EH (cell line): ENCODE measurements around the gene CFAP46.

ENCODE experiments used
- DNase-seq: peaks from one replicate; pipeline ENCODE4 v3.0.0-alpha.2; 2015; ENCODE audit warnings: low read depth

The CFAP46 gene

DNA sequence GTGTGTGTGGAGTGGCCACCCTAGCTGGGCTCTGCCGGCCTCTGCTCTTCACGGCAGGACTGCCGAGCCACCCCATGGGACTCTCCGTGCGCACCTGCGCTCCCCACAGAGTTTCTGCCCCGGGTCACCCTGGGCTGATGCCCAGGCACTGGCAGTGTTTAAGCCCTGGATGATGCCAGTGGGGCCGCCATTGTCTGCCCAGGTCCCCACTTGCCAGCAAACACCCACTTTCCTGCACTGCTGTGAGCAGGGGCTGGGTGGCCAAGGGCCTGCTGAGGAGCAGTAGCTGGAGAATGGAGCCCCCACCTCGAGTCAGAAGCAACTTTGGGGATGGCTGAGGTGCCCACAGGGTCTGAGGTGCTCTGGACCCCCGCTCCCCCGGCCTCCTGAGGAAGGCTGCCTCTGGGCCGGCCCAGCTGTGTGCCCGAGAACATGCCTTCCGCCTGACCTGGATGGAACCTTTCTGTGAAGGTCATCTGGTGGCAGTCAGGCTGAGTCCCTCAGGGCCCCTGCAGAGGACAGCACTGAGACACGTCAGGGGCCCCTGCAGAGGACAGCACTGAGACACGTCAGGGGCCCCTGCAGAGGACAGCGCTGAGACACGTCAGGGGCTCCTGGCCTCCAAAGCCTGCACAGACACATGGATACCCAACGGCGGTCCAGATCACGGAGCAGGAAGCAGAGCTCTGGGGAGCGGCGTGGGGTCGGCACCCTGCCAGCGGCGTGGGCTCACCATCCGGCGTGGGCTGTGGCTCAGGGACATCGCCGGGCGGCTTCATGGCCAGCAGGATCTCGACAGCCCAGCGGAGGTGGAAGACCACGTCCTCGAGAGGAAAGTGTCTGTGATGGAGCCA lies 62.0 kb downstream of the CFAP46 start:
- no peak for DNase-seq

DNA sequence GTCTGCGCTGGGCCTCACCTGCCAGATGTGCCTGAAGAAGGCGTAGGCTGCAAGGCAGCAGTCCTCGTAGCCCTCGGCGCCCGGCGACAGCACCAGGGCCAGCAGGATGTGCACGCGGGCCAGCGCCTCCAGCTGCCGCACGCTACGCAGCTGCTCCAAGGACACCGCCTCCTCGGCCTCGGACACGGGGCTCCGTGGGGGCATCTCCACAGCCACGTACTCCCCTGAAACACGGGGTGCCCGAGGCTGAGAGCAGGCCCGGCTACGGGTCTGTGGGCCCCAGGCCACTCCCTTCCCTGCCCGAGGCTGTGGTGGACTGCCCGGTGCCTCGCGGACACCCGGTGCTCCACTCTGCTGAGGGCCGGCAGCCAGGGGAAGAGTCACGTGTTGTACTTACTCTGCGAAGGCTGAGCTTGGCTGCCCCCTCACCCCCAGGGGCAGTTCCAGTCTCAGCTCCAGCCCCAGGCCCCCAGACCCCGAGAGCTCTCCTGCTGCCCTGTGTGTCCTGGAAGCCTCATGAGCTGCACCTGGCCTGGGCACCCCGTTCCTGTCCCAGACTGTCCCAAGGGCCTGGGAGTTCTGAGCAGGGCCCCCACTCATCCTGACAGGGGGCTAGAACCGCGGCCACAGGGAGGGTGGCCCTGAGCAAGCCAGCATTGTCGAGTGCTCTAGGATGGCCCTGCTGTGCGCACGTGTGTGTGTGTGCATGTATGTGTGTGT lies 62.8 kb downstream of the CFAP46 start:
- DNase-seq, result no peak

DNA sequence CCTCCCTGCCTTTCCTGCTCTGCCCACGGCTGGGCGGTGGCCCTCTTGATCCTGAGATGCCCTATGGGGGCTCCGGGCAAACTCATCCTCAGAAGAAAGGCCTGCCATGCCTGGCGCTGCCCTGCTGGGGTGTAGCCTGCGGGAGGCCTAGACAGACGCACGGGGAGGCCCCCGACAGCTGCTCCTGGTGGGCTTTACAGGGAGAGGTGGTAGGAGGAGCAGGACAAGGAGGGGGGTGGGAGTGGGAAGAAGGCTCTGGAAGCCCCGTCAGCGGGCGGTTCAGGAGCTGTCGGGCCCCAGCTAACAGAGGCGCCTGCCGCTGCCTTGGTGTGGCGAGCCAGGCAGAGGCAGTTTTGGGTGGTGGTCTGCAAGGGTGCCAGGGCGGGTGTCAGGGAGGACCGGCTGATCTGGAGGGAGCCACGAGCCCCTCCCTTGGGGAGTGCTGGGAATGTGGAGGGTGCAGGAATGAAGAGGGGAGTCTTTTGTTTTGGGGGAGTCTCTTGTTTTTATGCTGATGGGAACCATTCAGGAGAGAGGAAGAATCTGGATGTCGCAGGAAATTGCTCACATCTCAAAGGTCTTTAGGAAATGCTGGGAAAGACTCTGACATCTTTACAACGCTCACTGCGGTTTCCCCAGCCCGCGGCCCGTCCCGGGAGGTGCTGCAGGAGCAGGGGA lies 63.5 kb downstream of the CFAP46 start:
- DNase-seq, result no peak

DNA sequence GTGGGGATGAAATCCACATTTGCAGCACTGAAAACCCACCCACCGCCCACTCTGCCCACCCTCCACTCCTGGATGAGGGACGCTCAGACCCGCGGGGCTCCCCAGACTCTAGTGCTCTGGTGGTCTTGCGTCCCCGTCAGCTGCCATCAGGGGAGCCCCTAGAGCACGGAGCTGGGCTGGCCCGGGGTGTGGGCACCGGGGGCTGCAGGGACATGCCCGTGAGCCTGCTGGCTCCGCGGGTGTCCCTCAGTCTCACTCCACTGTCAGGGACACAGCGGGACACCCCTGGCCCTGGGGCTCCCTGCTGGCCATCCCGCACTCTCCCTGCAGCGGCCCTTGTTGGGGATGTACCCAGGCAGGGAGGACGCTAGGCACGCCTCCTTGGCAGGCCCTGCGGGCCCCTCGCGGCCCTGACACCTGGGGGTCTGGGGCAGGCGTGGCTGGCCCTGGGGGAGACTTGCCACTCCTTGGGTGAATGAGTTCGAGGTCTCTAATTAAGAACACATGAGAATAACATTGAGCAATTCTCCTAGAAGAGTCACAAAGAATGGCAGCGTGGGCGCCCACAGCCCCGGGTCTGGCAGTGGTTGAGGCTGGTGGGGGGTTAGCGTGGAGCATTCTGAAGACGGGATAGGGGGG lies 64.2 kb downstream of the CFAP46 start:
- DNase-seq, result no peak

DNA sequence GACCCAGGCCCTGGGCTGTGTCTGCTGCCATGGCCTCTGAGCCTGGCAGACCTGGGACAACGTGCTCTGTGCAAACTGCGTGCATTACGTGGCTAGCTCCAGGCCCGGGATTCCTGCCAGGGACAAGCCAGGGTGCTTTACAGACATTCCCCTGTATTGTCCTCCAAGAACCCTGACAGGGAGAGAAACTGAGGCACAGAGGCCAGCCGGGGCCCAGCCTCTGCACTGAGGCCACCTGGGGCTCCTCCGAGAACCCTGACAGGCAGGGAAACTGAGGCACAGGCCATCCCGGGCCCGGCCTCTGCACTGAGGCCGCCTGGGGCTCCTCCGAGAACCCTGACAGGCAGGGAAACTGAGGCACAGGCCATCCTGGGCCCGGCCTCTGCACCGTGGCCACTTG lies 64.9 kb downstream of the CFAP46 start:
- no peak for DNase-seq

DNA sequence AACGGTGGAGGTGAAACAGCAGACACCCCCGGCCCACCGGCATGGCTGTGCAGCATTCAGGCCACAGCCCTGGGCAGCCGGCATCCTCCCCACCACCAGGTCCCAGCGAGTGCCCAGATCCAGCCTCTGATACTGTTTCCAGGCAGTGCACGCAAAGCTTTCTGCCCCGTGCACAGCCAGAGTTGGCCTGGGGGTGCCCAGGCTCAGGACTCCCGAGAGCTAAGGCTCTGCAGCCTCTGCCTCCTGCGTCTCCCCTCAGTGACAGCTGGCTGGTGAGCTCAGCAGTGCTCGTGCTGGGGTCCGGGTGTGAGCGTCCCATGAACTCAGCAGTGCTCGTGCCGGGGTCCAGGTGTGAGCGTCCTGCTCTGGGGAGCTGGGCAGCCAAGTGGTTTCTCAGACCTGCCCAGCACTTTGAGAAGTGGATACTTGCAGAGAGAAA lies 65.4 kb downstream of the CFAP46 start:
- DNase-seq, result no peak

DNA sequence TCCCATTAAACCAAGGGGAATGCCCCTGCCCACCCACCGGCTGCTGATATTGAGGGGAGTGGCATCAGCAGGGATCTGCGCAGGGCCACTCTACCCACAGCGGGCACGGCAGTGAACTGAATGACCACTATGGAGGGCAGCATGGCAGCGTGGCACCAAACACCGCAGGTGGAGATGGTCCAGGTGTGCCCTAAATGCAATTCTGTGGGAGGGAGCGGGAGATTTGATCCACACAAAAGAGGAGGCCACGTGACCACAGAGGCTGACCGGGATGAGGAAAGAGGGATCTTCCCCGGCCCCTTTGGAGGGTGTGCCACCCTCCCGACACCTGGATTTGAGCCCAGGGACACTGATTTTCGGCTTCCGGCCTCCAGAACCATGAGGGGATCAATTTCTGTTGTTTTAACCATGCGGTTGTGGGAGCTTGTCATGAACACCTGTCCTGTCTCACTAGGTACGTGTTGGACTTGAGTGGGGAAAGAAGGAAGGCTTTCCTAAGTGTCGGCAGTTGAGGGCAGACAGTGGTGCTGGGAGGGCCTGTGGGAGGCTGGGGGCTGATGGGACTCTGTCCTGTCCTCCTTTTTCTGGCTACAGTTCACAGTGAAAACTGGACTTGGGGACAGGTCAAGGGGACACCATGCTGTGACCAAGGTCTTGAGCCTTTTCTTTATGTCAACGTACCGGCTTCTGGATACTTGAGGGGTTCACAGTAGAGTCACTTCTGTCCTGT lies 66.1 kb downstream of the CFAP46 start:
- no peak for DNase-seq

DNA sequence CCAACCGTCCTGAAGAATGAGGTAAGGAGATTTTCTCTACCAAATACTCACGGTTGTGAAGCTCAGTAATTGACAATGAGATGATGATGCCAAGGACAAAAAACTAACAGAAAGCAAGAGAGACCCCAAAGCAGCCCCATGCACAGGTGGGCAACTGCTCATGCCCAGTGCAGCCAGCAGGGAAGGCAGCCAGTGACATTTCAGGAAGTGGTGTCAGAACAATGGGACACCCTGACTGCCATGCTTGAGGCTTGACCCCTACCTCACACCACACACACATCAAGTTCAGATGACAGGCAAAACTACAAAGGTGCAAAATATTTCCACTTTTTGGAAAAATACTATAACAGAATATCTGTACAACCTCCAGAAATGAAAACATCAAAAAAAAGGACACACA lies 66.9 kb downstream of the CFAP46 start:
- DNase-seq, result no peak

DNA sequence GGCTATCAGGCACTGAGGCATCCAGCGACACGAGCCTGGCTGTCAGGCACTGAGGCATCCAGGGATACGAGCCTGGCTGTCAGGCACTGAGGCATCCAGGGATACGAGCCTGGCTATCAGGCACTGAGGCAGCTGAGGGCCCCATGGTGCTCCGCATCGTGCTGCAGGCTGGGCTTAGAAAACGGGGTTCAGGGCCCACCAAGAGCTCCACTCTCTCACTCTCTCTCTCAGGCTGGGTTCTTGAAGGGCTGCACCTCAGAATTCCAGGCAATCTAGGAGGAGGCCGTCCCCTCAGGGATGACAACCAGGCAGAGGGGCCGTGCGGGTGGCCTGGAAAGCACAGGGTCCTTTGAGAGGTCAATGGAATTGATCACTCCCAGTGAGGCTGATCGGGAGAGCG lies 69.0 kb downstream of the CFAP46 start:
- no peak for DNase-seq

DNA sequence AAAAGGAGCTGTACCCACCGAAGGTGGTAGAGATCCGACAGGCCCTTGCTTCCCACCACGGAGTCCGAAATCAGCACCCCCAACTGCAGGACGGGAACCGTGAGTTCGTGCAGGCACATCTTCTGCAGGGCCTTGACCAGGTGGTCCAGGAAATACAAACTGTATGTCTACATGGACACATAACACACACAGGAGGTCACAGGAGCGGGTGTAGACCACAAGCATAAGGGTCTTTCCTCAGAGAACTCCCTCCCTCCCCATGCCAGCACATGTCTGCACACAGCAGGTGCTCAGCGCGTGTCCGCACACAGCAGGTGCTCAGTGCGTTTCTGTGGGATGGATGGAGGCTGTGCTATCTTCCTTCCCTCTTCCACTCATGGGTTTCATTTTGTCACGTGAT lies 69.7 kb downstream of the CFAP46 start:
- no peak for DNase-seq

DNA sequence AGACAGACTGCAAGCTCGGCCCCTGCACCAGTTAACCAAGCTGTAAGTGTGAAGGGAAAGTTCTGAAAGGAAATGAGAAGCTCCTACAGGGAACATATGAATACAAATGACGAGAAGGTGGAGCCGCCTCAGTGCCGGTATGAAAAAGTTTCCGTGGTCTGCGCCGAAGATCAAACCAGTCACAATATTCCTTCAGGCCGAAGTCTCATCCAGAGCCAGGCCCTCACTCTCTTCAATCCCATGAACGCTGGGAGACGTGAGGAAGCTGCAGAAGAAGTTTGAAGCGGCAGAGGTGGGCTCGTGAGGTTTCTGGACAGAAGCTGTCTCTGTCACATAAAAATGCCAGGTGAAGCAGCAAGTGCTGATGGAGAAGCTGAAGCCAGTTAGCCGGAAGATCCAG lies 71.9 kb downstream of the CFAP46 start:
- no peak for DNase-seq

DNA sequence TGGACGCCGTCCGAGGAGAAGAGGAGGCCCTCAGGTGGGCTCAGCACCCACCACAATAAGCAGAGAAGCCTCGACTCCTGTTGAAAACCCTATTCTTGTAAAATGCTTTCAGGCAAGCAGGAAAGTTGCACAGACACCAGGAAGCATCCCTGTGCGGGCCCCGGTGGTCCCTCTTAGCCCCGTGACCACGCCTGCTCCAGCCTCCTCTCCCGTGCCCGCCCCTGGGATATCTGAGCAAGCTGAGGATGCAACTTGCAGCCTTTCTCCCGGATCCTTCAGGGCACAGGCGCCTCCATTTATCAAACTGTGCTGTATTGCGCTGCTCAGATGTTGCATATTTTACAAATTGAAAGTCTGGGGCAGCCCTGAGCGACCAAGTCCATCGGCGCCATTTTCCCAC lies 72.7 kb downstream of the CFAP46 start:
- no peak for DNase-seq

DNA sequence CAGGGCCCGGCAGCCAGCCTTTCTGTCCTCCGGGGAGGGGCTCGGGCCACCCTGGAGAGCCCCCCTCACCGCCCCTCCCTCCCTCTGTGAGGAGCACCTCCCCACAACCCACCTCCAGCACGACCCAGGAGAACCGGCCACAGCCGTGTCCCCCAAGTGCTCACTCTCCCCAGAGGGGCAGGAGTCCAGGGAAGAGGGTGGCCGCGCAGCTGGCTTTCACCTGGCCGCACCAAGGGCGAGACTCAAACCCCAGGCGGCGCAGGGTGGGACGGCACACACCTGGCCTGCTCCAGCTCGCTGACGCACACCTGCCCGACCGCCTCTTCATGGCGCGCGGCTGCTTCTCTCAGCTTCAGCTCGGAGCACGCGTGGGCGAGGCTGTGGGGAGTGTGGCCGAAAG lies 73.4 kb downstream of the CFAP46 start:
- no peak for DNase-seq

DNA sequence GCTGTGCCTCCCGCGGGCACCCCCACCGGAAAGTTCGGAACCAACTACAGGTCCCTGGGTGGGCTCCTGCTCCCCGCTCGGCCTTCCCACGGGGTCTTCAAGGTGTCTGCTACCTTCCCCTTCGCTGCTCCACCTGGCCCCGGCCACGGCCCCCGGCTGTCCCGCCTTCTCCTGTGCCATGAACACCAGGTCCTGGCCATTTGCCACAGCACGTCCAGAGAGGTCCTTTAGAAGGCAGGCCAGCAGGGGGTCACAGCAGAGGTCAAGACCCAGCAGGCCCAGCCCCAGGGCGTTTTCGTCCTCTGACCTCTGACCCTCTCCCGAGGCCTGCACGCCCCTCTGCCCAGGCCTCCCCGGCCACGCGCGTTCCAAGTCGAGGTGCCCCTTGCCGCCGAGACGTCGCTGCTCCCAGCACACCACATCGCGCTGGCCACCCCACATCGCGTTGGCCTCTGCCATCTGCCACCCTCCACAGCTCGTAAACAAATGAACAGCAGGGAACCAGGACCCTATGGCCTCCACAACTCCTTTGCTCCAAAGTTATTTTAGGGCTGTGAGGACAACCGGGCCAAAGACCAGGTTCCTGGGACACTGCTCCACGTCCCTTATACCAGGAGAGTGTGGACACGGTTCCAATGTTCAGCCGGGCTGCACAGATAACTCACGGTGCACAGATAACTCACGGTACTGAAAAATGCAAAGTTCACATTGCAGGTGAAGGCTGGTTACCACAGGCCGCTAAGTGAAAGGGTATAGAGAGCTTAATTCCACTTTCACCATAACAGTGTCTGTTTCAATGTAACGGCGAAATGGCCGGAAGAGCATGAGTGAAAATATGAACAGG lies 74.3 kb downstream of the CFAP46 start:
- DNase-seq, result no peak

DNA sequence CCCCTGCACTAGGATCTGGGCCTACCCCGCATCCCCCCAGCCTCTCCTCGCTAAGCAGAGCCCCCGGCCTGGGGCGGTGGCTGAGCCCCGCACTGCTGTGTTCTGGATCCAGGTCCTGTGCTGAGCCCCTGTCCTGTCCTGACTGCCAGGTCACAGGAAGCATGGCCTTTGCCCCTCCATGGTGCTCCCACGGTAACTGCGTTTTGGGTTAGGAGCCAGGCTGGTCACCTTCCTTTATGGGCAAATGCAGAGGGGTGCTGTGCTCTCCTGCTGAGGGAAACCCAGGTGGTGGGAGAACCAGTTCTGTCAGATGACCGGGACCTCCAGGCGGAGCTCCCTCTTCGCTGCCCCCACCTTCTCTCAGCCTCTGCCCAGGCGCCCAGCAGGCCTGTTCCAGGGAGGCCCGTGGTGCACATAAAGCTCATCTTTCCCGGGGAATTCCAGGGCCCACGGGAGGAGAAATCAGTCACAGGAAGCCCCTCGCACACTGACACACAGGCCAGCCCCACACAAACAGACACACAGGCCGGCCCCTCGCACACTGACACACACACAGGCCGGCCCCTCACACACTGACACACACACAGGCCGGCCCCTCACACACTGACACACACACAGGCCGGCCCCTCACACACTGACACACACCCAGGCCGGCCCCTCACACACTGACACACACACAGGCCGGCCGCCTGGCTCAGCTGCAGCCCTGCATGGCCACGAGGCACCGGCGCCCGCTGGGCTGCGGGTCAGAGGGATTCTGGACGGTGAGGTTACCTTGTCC lies 75.6 kb downstream of the CFAP46 start:
- no peak for DNase-seq

DNA sequence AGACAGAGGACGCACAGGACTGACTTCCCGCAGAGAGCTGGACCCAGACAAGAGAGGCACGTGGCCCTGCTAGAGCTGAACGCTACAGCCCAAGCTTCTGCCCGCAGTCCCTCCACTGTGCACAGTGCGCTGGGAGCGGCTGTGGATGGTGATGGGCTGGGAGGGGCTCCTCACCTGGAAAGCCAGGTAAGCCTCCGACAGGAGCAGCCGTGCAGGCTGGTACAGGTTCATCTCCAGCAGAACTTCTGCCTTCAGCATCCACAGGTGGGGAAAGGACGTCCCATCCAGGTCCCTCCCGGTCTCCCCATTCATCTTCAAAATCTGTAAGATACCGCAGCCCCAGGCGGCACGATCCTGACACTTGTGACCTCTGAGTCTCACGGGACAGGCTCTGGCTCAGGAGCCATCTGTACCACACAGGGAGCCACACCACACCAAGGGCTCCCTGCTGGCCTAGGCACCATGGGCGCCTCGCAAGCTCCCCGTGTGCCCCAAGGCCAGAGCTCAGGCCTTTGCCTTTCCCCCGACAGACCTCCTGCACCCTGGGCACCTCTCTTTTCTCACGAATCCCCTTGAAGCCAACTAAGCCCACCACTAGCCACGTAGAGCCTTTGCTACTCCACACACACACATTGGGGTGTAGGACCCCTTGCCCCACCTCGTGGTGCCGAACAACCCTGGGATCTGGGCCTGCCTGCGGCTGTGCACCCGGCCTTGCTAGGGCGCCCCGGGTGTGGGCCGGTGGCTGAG lies 76.3 kb downstream of the CFAP46 start:
- no peak for DNase-seq

DNA sequence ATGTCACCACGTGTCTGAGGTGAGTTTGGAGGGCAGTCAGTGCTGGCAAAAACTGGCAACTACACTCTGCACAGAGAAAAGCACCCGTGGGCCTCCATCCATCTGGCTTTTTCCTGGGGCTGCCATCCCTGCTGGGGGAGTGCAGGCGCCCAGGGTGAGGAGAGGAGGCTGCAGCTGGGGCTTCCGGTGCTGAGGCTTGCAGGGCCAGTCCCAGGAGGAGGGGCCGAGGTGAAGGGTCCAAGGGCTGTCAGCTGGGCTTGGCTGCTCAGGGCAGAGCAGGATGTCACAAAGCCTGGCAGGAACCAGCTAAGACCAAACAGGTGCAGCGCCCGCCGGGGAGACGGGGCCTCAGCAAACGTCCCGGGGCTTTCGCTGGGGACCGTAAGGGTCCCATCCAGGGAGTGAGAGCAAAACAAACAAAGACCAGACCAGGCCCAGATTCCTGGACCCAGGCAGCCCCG lies 77.2 kb downstream of the CFAP46 start:
- DNase-seq, result no peak

DNA sequence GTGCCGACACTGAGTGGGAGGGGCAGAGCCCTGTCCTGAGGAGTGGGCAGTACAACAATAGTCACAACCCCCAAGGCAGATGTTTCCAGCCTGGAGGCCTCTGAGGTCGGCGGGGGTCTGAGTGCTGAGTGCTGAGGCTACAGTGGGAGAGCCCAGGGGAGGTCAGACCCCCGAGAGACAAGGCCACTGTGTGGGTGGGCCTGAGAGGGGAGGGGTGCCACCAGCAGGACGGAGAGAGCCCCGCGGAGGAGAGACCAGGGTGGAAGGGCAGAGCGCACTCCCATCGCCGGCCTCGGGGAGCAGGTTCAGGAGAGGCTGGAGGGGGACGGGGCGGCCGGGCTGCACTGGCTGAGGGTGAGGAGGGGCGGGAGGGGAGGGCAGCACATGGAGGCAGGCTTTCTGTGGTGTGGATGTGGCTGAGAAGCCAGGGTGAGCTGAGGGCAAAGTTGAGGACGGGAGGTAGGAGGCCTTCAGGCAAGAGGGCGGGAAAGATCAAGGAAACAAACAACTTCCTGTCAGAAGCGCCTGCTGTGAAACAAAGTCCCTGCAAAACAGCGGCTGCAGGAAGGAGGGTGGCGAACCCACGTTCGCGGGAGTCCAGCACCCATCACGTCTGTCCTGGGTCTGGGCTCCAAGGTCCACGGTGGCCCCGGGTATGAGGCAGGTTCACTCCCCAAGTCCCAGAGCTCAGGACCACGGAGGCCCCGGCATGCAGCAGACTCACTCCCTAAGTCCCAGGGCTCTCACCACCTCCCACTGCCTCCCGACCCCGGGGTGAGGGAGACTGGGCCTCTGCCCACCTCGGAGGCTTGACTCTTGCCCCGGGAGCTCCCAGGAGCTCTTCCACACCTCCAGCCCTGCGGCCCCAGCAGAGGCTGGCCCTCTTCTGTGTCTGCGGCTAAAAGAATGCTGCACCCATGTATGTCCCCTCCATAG lies 79.6 kb downstream of the CFAP46 start:
- no peak for DNase-seq
